ENCODE measurements around the gene FRMD4B.

The FRMD4B gene

GRCh38 chr3:69385123-69385722 lies 665 bp downstream of the FRMD4B start:
- Histone ChIP-seq H4K20me1 (ENCODE audit: insufficient read depth, low read length) (no peaks in the 10 kb centered on the region), H3K36me3 (ENCODE audit: insufficient read depth, low read length) (no peaks in the 10 kb centered on the region), H3K9me3 (ENCODE audit: low read length) (no peaks in the 10 kb centered on the region), H3K9me2 (ENCODE audit: low read depth, low read length) (no peaks in the 10 kb centered on the region), H3K79me2 (ENCODE audit: insufficient read depth, low read length) (no peaks in the 10 kb centered on the region), H3F3A (ENCODE audit: insufficient read depth, low read length) (no peaks in the 10 kb centered on the region), H3K27me3 (ENCODE audit: insufficient read depth, low read length) (0 out of 2 replicates have a peak, but pooled peaks cover 3% of the 10 kb centered on the region), H3K4me2 (ENCODE audit: low read length) (no peak overlapping the region), H3K27ac (ENCODE audit: low read depth, low read length, poor library complexity, severe bottlenecking) (no peak overlapping the region), H3K4me3 (ENCODE audit: low read depth, low read length, poor library complexity, severe bottlenecking) (no peak overlapping the region), H3K4me1 (ENCODE audit: insufficient read depth, low read length, severe bottlenecking) (no peaks in the 10 kb centered on the region), H2AFZ (ENCODE audit: low read length) (no peak overlapping the region), H3K9ac (ENCODE audit: low read length) (no peak overlapping the region)
- TF ChIP-seq EZH2 (IDR thresholded peaks at IDR 0.05; ENCODE audit: borderline replicate concordance, low read length) = no peak

- Histone ChIP-seq H3K79me2 (ENCODE audit: insufficient read depth, low read length) (no peaks in the 10 kb centered on the region), H3K4me3 (ENCODE audit: low read depth, low read length, poor library complexity, severe bottlenecking) (no peak overlapping the region), H4K20me1 (ENCODE audit: insufficient read depth, low read length) (no peaks in the 10 kb centered on the region), H3K4me1 (ENCODE audit: insufficient read depth, low read length, severe bottlenecking) (no peaks in the 10 kb centered on the region), H3K27ac (ENCODE audit: low read depth, low read length, poor library complexity, severe bottlenecking) (no peak overlapping the region), H3K4me2 (ENCODE audit: low read length) (no peak overlapping the region), H3F3A (ENCODE audit: insufficient read depth, low read length) (no peaks in the 10 kb centered on the region), H3K36me3 (ENCODE audit: insufficient read depth, low read length) (no peaks in the 10 kb centered on the region), H3K27me3 (ENCODE audit: insufficient read depth, low read length) (0 out of 2 replicates have a peak, but pooled peaks cover 3% of the 10 kb centered on the region), H3K9ac (ENCODE audit: low read length) (no peak overlapping the region), H3K9me2 (ENCODE audit: low read depth, low read length) (no peaks in the 10 kb centered on the region), H2AFZ (ENCODE audit: low read length) (no peak overlapping the region), H3K9me3 (ENCODE audit: low read length) (no peaks in the 10 kb centered on the region)
- no peak for TF ChIP-seq CTCF (IDR thresholded peaks at IDR 0.05; ENCODE audit: low read length)
- no peak for TF ChIP-seq EZH2 (IDR thresholded peaks at IDR 0.05; ENCODE audit: borderline replicate concordance, low read length)
These were observed 1.6 kb downstream of the FRMD4B start for GRCh38 chr3:69384326-69384725.

- H3K4me1 ChIP-seq (ENCODE audit: insufficient read depth, low read length, severe bottlenecking) = no peaks in the 10 kb centered on the region
- no peak for TF ChIP-seq EZH2 (IDR thresholded peaks at IDR 0.05; ENCODE audit: borderline replicate concordance, low read length)
- no peak for TF ChIP-seq CTCF (IDR thresholded peaks at IDR 0.05; ENCODE audit: low read length)
- H3K27me3 ChIP-seq (ENCODE audit: insufficient read depth, low read length) = no peaks in the 10 kb centered on the region
- H3K9me3 ChIP-seq (ENCODE audit: low read length) = no peaks in the 10 kb centered on the region
- no peak overlapping the region for H3K4me2 ChIP-seq (ENCODE audit: low read length)
- no peak overlapping the region for H3K4me3 ChIP-seq (ENCODE audit: low read depth, low read length, poor library complexity, severe bottlenecking)
- H3F3A ChIP-seq (ENCODE audit: insufficient read depth, low read length) = no peaks in the 10 kb centered on the region
- no peaks in the 10 kb centered on the region for H3K9me2 ChIP-seq (ENCODE audit: low read depth, low read length)
- H3K79me2 ChIP-seq (ENCODE audit: insufficient read depth, low read length) = no peaks in the 10 kb centered on the region
- no peak overlapping the region for H3K27ac ChIP-seq (ENCODE audit: low read depth, low read length, poor library complexity, severe bottlenecking)
- H2AFZ ChIP-seq (ENCODE audit: low read length) = no peak overlapping the region
- no peaks in the 10 kb centered on the region for H3K36me3 ChIP-seq (ENCODE audit: insufficient read depth, low read length)
- H3K9ac ChIP-seq (ENCODE audit: low read length) = no peak overlapping the region
- no peaks in the 10 kb centered on the region for H4K20me1 ChIP-seq (ENCODE audit: insufficient read depth, low read length)
These were observed 6.2 kb downstream of the FRMD4B start for GRCh38 chr3:69379661-69380060.

Measured in OCI-LY1 (cell line).